ENCODE data around the gene ATP5IF1. TPM values are rescaled to one million over a fixed set of nuclear protein-coding genes. Genes with fewer than 3 reads are reported as not detected.

ATP5IF1 gene
- total and polyA plus RNA-seq, 9 of the 15 experiments (the other 6 are each of a cell fraction or from before 2014, with no cell fraction given), result 292 to 1,422 (median 388) TPM

DNA sequence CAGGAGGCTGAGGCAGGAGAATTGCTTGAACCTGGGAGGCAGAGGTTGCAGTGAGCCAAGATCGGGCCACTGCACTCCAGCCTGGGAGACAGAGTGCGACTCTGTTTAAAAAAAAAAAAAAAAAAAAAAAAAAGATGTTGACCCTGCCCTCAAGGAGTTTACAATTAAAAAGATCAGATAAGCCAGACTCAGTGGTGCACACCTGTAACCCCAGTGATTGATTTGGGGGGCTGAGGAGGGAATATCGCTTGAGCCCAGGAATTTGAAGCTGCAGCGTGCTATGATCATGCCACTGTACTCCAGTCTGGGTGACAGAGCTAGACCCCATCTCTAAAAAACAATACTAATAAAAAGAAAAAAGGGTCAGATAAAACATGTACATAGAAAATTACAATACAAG lies 21.8 kb downstream of the ATP5IF1 start (continued):
- TF ChIP-seq, protein P1, sequence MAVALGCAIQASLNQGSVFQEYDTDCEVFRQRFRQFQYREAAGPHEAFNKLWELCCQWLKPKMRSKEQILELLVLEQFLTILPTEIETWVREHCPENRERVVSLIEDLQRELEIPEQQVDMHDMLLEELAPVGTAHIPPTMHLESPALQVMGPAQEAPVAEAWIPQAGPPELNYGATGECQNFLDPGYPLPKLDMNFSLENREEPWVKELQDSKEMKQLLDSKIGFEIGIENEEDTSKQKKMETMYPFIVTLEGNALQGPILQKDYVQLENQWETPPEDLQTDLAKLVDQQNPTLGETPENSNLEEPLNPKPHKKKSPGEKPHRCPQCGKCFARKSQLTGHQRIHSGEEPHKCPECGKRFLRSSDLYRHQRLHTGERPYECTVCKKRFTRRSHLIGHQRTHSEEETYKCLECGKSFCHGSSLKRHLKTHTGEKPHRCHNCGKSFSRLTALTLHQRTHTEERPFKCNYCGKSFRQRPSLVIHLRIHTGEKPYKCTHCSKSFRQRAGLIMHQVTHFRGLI (CRISPR knock-in tag; IDR thresholded peaks at IDR 0.05), result no peak
- TF ChIP-seq TAF1 (IDR thresholded peaks at IDR 0.05; ENCODE audit: control insufficient read depth, extremely low read depth, insufficient read depth, low read length, severe bottlenecking) (no peak), MEF2D (tag; conservative IDR thresholded peaks at IDR 0.05; ENCODE audit: low read depth) (no peak), ZBTB1 (CRISPR knock-in tag; IDR thresholded peaks at IDR 0.05; ENCODE audit: borderline replicate concordance, low read depth) (no peak), ZNF212 (CRISPR knock-in tag; IDR thresholded peaks at IDR 0.05) (no peak), ZNF766 (CRISPR knock-in tag; conservative IDR thresholded peaks at IDR 0.05) (no peak)
- TF ChIP-seq, protein P2, sequence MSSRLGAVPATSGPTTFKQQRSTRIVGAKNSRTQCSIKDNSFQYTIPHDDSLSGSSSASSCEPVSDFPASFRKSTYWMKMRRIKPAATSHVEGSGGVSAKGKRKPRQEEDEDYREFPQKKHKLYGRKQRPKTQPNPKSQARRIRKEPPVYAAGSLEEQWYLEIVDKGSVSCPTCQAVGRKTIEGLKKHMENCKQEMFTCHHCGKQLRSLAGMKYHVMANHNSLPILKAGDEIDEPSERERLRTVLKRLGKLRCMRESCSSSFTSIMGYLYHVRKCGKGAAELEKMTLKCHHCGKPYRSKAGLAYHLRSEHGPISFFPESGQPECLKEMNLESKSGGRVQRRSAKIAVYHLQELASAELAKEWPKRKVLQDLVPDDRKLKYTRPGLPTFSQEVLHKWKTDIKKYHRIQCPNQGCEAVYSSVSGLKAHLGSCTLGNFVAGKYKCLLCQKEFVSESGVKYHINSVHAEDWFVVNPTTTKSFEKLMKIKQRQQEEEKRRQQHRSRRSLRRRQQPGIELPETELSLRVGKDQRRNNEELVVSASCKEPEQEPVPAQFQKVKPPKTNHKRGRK (tag; IDR thresholded peaks at IDR 0.05), result peak; percentile 22; the same call in 1 of the 2 replicates

All from K562 (cell line).